ENCODE data around the gene PFKP.

Gene PFKP

GRCh38 chr10:3031490-3031889 is 35.9 kb upstream of the PFKP start:
- Histone ChIP-seq H3K36me3 (no peaks in the 10 kb centered on the region), H3K27me3 (no peaks in the 10 kb centered on the region), H3K27ac (no peak overlapping the region), H3K9me3 (no peaks in the 10 kb centered on the region), H3K4me3 (ENCODE audit: low read depth in 1 of 2, low read length in 1 of 2) (no peak overlapping the region), H3K4me1 (ENCODE audit: control insufficient read depth in 1 of 2, insufficient read depth in 1 of 2, low read depth in 1 of 2, low read length in 1 of 2) (no peaks in the 10 kb centered on the region)
- TF ChIP-seq, protein P1, sequence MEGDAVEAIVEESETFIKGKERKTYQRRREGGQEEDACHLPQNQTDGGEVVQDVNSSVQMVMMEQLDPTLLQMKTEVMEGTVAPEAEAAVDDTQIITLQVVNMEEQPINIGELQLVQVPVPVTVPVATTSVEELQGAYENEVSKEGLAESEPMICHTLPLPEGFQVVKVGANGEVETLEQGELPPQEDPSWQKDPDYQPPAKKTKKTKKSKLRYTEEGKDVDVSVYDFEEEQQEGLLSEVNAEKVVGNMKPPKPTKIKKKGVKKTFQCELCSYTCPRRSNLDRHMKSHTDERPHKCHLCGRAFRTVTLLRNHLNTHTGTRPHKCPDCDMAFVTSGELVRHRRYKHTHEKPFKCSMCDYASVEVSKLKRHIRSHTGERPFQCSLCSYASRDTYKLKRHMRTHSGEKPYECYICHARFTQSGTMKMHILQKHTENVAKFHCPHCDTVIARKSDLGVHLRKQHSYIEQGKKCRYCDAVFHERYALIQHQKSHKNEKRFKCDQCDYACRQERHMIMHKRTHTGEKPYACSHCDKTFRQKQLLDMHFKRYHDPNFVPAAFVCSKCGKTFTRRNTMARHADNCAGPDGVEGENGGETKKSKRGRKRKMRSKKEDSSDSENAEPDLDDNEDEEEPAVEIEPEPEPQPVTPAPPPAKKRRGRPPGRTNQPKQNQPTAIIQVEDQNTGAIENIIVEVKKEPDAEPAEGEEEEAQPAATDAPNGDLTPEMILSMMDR (IDR thresholded peaks at IDR 0.05): no peak

- Histone ChIP-seq H3K4me3 (ENCODE audit: low read depth in 1 of 2, low read length in 1 of 2) (no peak overlapping the region), H3K36me3 (no peaks in the 10 kb centered on the region), H3K27ac (no peak overlapping the region), H3K4me1 (ENCODE audit: control insufficient read depth in 1 of 2, insufficient read depth in 1 of 2, low read depth in 1 of 2, low read length in 1 of 2) (no peaks in the 10 kb centered on the region), H3K27me3 (no peaks in the 10 kb centered on the region), H3K9me3 (no peaks in the 10 kb centered on the region)
- TF ChIP-seq, protein P1 (IDR thresholded peaks at IDR 0.05): no peak
These were observed 33.4 kb upstream of the PFKP start for GRCh38 chr10:3033925-3034324.

DNA sequence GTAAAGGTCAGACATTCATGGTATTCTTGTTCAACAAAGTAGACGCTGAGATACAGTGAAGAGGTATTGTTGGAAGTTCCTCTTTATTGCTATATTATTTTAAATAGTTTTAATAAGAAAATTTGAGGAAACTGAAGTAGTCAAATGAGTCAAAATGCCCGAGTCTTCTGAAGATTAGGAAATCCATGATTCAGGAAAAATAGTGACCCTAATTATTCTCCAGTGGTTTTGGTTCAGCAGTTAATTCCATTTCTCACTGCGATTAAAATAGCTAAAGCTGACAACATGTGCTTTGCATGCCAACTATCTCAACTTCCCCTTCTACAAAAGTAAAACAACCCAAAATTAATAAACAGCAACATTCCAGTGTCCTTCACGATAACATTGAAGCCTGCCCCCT is 32.7 kb upstream of the PFKP start:
- Histone ChIP-seq H3K27me3 (no peaks in the 10 kb centered on the region), H3K4me1 (ENCODE audit: control insufficient read depth in 1 of 2, insufficient read depth in 1 of 2, low read depth in 1 of 2, low read length in 1 of 2) (no peaks in the 10 kb centered on the region), H3K4me3 (ENCODE audit: low read depth in 1 of 2, low read length in 1 of 2) (no peak overlapping the region), H3K9me3 (no peaks in the 10 kb centered on the region), H3K36me3 (no peaks in the 10 kb centered on the region), H3K27ac (no peak overlapping the region)
- TF ChIP-seq, protein P1 (IDR thresholded peaks at IDR 0.05): no peak

DNA sequence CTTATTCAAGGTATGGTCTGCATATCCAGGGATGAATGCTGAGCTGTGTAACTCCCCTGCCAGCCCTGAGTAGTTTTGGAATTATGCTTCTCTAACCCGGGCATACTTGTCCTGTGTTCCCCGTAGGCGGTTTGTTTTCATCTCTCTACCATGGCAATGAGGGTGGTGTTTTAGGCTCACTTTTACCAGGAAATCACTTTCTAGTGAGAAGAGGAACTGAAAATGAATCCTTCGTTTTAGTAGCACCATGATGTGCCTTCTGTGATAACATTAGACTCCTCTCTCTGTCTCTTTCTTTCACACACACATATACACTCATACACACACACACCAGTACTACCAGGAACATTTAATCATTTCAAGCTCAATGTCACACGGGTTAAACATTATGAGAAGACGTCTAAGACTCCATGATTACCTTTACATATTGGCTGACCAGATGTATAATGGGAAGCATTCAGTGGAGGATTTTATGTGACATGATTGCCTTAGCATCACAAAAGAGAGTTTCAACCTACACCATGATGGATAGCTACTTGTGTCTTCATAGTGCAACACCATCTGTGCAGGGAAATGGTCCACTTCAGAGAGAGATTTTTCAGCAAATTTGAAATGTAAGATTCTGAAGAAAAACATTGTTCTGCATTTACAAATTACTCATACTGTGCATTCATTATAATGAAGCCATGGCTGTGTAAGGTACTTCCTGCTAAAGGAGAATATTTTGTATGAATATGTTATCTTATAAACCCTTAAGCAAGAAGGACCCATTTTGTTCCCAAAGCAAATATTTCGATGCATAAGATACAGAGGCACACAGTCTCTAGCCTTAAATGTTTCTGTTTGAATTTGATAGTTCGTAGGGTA is 31.0 kb upstream of the PFKP start:
- TF ChIP-seq, protein P1 (IDR thresholded peaks at IDR 0.05): no peak
- Histone ChIP-seq H3K4me1 (ENCODE audit: control insufficient read depth in 1 of 2, insufficient read depth in 1 of 2, low read depth in 1 of 2, low read length in 1 of 2) (no peaks in the 10 kb centered on the region), H3K27ac (no peak overlapping the region)

GRCh38 chr10:3037182-3037581 is 30.2 kb upstream of the PFKP start:
- Histone ChIP-seq H3K9me3 (no peaks in the 10 kb centered on the region), H3K4me1 (ENCODE audit: control insufficient read depth in 1 of 2, insufficient read depth in 1 of 2, low read depth in 1 of 2, low read length in 1 of 2) (no peaks in the 10 kb centered on the region), H3K36me3 (no peaks in the 10 kb centered on the region), H3K4me3 (ENCODE audit: low read depth in 1 of 2, low read length in 1 of 2) (no peak overlapping the region), H3K27ac (no peak overlapping the region), H3K27me3 (no peaks in the 10 kb centered on the region)
- TF ChIP-seq, protein P1 (IDR thresholded peaks at IDR 0.05): no peak

More for the DNA sequence above, 31.0 kb upstream of the PFKP start:
- no peak overlapping the region for H3K4me3 ChIP-seq (ENCODE audit: low read depth in 1 of 2, low read length in 1 of 2)
- no peaks in the 10 kb centered on the region for H3K9me3 ChIP-seq
- no peaks in the 10 kb centered on the region for H3K36me3 ChIP-seq
- no peaks in the 10 kb centered on the region for H3K27me3 ChIP-seq
